NCI-H1417 treated with DMSO at 0.1 percent for 48 hours (cell line): ENCODE results near the gene RPS6KA2.

Experiments used
- DNase-seq: peaks from one replicate; lab custom pipeline; 2025; lab: John Stamatoyannopoulos, UW

The RPS6KA2 gene

GRCh38 chr6:166448432-166448831, 178.6 kb downstream of the RPS6KA2 start:
- DNase-seq, result no peak

GRCh38 chr6:166446567-166447065, 180.4 kb downstream of the RPS6KA2 start:
- DNase-seq, result no peak

- no peak for DNase-seq
Observed at GRCh38 chr6:166446146-166446545, 180.9 kb downstream of the RPS6KA2 start.

GRCh38 chr6:166444446-166444845, 182.6 kb downstream of the RPS6KA2 start:
- no peak for DNase-seq

GRCh38 chr6:166443166-166443565, 183.9 kb downstream of the RPS6KA2 start:
- no peak for DNase-seq

GRCh38 chr6:166442131-166442685, 184.8 kb downstream of the RPS6KA2 start:
- no peak for DNase-seq

GRCh38 chr6:166441325-166442078, 185.5 kb downstream of the RPS6KA2 start:
- DNase-seq, result no peak

GRCh38 chr6:166440729-166441128, 186.3 kb downstream of the RPS6KA2 start:
- DNase-seq, result no peak

GRCh38 chr6:166440106-166440505, 186.9 kb downstream of the RPS6KA2 start:
- DNase-seq, result no peak

GRCh38 chr6:166439366-166440091, 187.5 kb downstream of the RPS6KA2 start:
- no peak for DNase-seq

- DNase-seq, result no peak
Observed at GRCh38 chr6:166438211-166438861, 188.7 kb downstream of the RPS6KA2 start.

GRCh38 chr6:166437661-166438060, 189.4 kb downstream of the RPS6KA2 start:
- no peak for DNase-seq

- DNase-seq, result no peak
Observed at GRCh38 chr6:166436195-166437139, 190.6 kb downstream of the RPS6KA2 start.

- no peak for DNase-seq
Observed at GRCh38 chr6:166435574-166435973, 191.5 kb downstream of the RPS6KA2 start.

GRCh38 chr6:166434336-166434735, 192.7 kb downstream of the RPS6KA2 start:
- no peak for DNase-seq

- DNase-seq, result no peak
Observed at GRCh38 chr6:166433096-166433495, 194.0 kb downstream of the RPS6KA2 start.

GRCh38 chr6:166430269-166430668, 196.8 kb downstream of the RPS6KA2 start:
- no peak for DNase-seq

GRCh38 chr6:166424431-166424830, 202.6 kb downstream of the RPS6KA2 start:
- DNase-seq, result no peak

GRCh38 chr6:166423781-166424180, 203.3 kb downstream of the RPS6KA2 start:
- DNase-seq, result no peak

GRCh38 chr6:166423051-166423745, 203.9 kb downstream of the RPS6KA2 start:
- no peak for DNase-seq
